GM18499 (cell line): ENCODE measurements around the gene KRT39.
"Not testable (repeated sequence)": the region's sequence is repeated elsewhere in the genome, so short reads cannot be mapped to it uniquely, and the experiment has no call there.

Experiments used
- ATAC-seq: cut with Tn5 transposase; IDR thresholded peaks from one replicate; pipeline ENCODE4 v1.9.1; 2021; ENCODE audit warnings: moderate number of reproducible peaks; ENCODE audit not compliant: insufficient read depth, unreplicated experiment

KRT39 gene

GRCh38 chr17:40966848-40967247 is at the start of gene KRT39:
Gene KRT39, minus strand, starts transcription at chr17:40966948. Its CDS starts 92 bp downstream, at chr17:40966856.
- no peak for ATAC-seq

GRCh38 chr17:41015454-41015853 is 48.7 kb upstream of the KRT39 start:
- no peak for ATAC-seq

- no peak for ATAC-seq
Observed at GRCh38 chr17:41013606-41014005, 46.9 kb upstream of the KRT39 start.

GRCh38 chr17:41013181-41013580 is 46.4 kb upstream of the KRT39 start:
- ATAC-seq: no peak

- no peak for ATAC-seq
Observed at GRCh38 chr17:41012326-41013120, 45.8 kb upstream of the KRT39 start.

DNA sequence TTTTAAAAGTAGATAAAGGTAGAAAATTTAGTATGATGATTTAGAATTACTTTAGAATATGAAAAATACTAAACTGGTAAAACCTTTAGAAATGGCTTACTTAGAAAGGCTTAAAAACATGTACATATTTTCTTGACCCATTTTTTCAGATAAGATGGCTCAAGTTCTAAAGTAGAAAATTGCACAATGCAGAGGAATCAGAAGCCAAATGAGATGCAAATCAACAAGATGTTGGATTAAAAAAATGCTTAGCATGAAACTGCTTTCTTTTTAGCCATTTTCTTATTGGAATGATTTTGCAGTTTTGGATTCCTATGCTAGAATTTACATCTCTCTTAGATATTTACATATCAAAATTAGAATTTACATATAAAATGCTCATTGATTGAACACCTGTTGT is 43.7 kb upstream of the KRT39 start:
- no peak for ATAC-seq

DNA sequence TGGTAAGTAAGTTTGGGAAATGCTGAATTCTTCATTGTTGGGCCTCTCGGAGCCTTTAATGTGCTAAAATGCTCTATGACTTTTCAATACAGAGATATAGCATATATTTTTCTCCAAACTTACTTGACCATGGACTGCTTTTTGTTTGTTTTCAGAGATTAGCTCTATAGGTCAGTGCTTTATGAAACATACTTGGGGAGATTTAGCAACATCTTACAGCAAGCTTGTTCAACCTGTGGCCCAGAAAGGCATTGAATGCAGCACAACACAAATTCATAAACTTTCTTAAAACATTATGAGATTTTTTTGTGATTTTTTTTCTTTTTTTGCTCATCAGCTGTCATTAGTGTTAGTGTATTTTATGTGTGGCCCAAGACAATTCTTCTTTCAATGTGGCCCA is 43.2 kb upstream of the KRT39 start:
- no peak for ATAC-seq

DNA sequence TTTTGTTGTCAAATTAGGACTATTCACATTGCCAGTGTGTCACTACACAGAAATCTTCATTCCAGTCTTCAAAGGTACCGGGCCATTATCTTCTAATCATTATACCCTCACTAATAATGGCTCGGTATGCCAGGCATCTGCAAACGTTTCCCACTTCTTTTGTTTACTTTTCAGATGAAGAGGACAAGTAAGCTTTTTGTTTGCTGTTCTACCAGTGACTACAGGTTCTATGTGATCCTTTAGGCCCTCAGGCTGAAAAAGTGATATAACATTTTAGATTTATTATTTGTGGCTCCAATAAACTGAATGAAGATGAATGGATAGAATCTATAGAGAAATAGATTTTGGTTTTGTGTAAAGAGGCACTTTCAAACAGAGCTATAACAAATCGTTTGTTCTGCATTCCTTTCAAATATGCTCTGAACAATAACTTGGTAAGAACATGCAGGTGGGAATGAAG is 42.6 kb upstream of the KRT39 start:
- ATAC-seq: no peak

GRCh38 chr17:41008811-41009210 is 42.1 kb upstream of the KRT39 start, which contains the start of gene KRTAP3-1:
Gene KRTAP3-1, minus strand, starts transcription at chr17:41009128. Its CDS starts 54 bp downstream, at chr17:41009074.
- no peak for ATAC-seq

DNA sequence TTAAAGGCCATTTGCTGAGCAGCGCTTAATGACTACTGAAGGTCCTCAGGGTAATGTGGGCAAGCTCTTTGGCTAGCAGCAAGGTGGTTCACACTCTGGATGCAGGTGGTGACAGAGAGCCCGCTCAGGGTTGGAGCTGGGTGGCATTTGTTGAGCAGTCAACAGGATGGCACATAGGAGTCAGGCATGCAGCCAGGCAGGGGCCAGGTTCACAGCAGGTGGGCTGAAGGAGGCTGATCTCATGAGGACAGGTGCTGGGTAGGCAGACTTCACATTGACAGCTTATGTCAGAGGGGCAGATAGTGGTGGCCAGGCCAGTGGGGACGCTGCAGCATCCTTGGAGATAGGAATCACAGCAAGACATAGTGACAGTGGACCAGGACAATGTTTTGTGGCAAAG is 37.6 kb upstream of the KRT39 start:
- ATAC-seq: no peak

DNA sequence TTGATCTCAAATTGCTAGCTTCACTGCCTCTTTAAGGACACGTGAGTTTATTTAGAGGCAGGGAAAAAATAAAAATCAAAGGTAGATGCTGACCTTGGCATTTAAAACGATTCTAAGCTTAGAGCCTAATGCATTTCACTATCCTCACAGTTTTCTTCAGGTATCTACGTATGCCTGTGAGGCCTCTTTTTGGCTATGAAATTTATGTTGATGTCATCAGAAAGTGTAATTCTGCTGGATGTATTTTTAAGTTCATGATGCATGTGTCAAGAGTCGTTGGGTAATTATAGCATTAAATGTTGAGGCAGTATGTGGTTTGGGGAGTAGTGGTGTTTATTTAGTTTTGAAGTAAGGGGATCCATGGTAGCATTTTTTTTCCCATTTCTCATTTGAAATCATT is 37.2 kb upstream of the KRT39 start:
- no peak for ATAC-seq

- ATAC-seq: no peak
Observed at GRCh38 chr17:41002814-41003213, 36.1 kb upstream of the KRT39 start.

GRCh38 chr17:41001795-41002194 is 35.0 kb upstream of the KRT39 start:
- ATAC-seq: no peak

DNA sequence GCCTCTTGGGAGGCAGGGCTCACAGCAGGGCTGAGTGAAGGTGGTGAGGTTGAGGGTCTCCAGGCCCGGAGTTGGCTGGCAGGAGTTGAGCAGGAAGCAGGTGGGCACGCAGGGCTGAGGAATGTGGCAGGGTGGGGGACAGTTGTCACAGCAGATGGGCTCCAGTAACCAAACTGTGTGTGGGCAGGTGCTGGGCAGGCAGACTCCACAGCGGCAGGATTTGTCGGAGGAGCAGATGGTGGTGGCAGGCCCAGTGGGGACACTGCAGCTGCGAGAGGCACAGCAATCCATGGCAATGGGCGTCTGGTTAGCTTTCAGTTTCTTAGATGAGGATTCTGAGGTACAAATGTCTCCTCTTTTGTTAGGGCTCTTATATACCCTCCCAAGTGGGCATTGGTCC is 32.8 kb upstream of the KRT39 start, which contains the start of gene KRTAP3-2:
TSS of gene KRTAP3-2 (minus strand) at position 344 of the 400 bp plus-strand sequence. CDS start at position 291, 53 bp downstream.
- not testable (repeated sequence) for ATAC-seq

- ATAC-seq: no peak
Observed at GRCh38 chr17:40997361-40997760, 30.6 kb upstream of the KRT39 start.

DNA sequence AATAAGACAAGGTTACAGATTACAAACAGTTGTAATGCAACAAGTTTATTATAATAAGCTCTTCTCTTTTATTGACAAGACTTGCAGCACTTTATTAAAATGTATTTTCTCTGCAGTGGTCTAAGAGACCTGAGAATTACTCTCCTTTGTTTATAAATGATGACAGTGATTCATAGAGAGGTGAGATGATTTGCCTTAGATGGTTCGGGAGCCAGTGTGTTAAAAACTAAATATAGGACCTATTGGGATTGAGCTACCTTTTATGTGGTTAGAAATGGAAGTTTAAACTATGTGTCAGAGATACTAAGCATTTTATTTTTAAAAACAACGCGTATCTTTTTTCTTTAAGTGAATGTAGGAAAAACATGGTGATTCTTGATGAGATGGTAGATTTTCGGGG is 30.1 kb upstream of the KRT39 start:
- ATAC-seq: no peak

GRCh38 chr17:40995116-40995515 is 28.4 kb upstream of the KRT39 start:
- no peak for ATAC-seq

GRCh38 chr17:40993839-40994238 is 27.1 kb upstream of the KRT39 start, which contains the start of gene KRTAP3-3:
Gene KRTAP3-3, minus strand, starts transcription at chr17:40994164. Its CDS starts 67 bp downstream, at chr17:40994097.
- no peak for ATAC-seq

- ATAC-seq: no peak
Observed at GRCh38 chr17:40993084-40993483, 26.3 kb upstream of the KRT39 start.

GRCh38 chr17:40992666-40993065 is 25.9 kb upstream of the KRT39 start:
- ATAC-seq: no peak

DNA sequence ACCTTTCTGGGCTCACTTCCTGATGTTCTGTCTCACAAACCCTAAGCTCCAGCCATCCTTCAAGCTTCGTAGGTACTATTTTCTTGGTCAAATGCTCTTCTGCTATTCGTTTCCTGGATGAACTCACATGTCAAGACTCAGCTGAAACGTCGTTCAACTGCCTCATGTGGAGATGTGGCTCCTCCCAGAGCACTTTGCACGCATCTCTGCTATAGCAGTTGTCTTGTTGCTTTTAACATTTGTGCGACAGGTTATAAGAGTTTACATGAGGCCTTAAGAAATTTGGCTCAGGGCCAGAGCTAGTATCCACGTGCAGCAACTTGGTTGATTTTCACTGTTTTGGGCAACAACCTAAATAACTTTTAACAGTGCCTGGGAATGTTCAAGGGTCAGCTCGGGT is 20.2 kb upstream of the KRT39 start:
- ATAC-seq: no peak

- no peak for ATAC-seq
Observed at GRCh38 chr17:40984226-40984625, 17.5 kb upstream of the KRT39 start, which contains the start of gene KRT40. Gene KRT40, minus strand, starts transcription at chr17:40984326. Its CDS starts 53 bp downstream, at chr17:40984273.
